ENCODE measurements around the gene PTPN14.
"Not testable (repeated sequence)": the region's sequence is repeated elsewhere in the genome, so short reads cannot be mapped to it uniquely, and the experiment has no call there.

DNA sequence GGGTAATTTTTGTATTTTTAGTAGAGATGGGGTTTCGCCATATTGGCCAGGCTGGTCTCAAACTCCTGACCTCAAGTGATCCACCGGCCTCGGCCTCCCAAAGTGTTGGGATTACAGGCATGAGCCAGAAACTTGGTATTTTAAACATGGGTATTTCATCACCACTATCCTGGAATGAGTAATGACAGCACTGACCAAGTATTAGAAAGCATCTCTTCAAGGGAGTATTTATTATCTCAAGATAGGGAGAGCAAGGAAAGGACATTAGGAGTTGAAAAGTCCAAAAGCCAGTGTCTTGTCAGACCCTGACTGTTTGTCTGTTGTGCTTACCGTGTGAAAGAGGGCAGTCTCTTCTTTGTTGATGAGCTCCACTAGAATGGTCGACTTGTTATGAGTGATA is 156.8 kb downstream of the PTPN14 start:
- TF ChIP-seq, protein P1, sequence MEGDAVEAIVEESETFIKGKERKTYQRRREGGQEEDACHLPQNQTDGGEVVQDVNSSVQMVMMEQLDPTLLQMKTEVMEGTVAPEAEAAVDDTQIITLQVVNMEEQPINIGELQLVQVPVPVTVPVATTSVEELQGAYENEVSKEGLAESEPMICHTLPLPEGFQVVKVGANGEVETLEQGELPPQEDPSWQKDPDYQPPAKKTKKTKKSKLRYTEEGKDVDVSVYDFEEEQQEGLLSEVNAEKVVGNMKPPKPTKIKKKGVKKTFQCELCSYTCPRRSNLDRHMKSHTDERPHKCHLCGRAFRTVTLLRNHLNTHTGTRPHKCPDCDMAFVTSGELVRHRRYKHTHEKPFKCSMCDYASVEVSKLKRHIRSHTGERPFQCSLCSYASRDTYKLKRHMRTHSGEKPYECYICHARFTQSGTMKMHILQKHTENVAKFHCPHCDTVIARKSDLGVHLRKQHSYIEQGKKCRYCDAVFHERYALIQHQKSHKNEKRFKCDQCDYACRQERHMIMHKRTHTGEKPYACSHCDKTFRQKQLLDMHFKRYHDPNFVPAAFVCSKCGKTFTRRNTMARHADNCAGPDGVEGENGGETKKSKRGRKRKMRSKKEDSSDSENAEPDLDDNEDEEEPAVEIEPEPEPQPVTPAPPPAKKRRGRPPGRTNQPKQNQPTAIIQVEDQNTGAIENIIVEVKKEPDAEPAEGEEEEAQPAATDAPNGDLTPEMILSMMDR (IDR thresholded peaks at IDR 0.05; ENCODE audit: low read length): not testable (repeated sequence)
- TF ChIP-seq EZH2 (optimal IDR thresholded peaks at IDR 0.05; ENCODE audit: low read depth, low read length); EZH2phosphoT487 (IDR thresholded peaks at IDR 0.05; ENCODE audit: low read length): not testable (repeated sequence)
